ENCODE data around the gene SLC5A6.

The SLC5A6 gene

DNA sequence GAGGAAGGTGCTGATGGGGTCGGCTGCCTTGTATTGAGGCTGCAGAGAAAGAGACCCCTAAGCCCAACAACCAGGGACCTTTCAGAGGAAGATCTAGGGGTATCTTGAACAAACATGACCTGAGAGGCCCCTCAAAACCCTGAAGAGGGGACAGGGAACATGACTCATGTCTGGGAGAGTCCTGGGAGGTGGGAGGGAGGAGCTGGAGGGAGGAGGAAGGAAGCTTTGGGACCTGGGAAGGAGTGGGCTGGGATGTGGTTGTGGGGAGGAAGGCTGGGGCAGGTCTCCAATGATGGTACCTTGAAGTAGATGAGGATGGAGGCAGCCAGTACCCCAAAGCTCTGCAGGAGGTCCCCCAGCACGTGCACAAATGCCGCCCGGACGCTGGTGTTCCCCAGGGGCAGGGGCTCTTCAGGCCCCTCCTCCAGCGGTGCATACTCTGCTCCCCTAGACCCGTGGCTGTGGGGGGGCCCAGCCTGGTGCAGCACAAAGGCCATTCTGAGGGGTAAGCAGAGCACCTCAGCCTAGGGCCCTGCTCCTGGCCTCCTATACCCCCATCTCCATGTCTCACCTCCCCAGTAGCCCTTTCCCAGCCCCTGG, 44.9 kb upstream of the SLC5A6 start:
- H3K18ac ChIP-seq (ENCODE audit: low read length), result no peak overlapping the region
- no peak overlapping the region for H3K4ac ChIP-seq (ENCODE audit: low read length)
- H3K36me3 ChIP-seq (replicated peaks in 1 of 2; ENCODE audit: control insufficient read depth in 2 of 2, insufficient read depth in 2 of 2, low read length in 2 of 2), result no peaks in the 10 kb centered on the region
- H2BK120ac ChIP-seq (ENCODE audit: low read depth, low read length), result no peak overlapping the region
- no peak overlapping the region for H2BK15ac ChIP-seq (ENCODE audit: low read length)
- no peaks in the 10 kb centered on the region for H3K9me3 ChIP-seq (replicated peaks in 1 of 2; ENCODE audit: control insufficient read depth in 2 of 2, insufficient read depth in 1 of 2, low read depth in 1 of 2, low read length in 2 of 2)
- no peak overlapping the region for H3K23ac ChIP-seq (ENCODE audit: low read depth, low read length, poor library complexity)
- H3K4me1 ChIP-seq (ENCODE audit: control insufficient read depth in 2 of 2, insufficient read depth in 1 of 2, low read depth in 1 of 2, low read length in 2 of 2), result peaks cover 2 to 4% of the 10 kb centered on the region in 2 donors
- H3K9ac ChIP-seq (ENCODE audit: low read depth, low read length, poor library complexity), result no peak overlapping the region
- no peak overlapping the region for H4K91ac ChIP-seq (ENCODE audit: low read depth, low read length, poor library complexity)
- peak overlapping the region; percentile 24 for H2AK5ac ChIP-seq (ENCODE audit: low read depth, low read length)
- no peak overlapping the region for H2AFZ ChIP-seq (ENCODE audit: low read length)
- no peaks in the 10 kb centered on the region for H3K79me1 ChIP-seq (ENCODE audit: low read depth, low read length)
- H3K14ac ChIP-seq (ENCODE audit: low read length), result no peak overlapping the region
- H3K27me3 ChIP-seq (ENCODE audit: control insufficient read depth in 3 of 3, insufficient read depth in 3 of 3, low read depth in 1 of 3, low read length in 3 of 3), result peaks cover 7 to 82% (median 24%) of the 10 kb centered on the region in 3 experiments
- no peak overlapping the region for H3K4me2 ChIP-seq (ENCODE audit: insufficient read depth, low read length, poor library complexity, severe bottlenecking)
- DNase-seq (ENCODE audit: low spot score), result no peak
- no peak overlapping the region for H2BK12ac ChIP-seq (ENCODE audit: low read length)
- no peak overlapping the region for H3K27ac ChIP-seq (replicated peaks; ENCODE audit: low read length)
- H2BK5ac ChIP-seq (ENCODE audit: low read length), result no peak overlapping the region
- H3K4me3 ChIP-seq (ENCODE audit: low read length in 2 of 2), result no peak overlapping the region
- no CpG with 5 or more reads among the region's 7 CpGs for WGBS, 2 donors (ENCODE audit: extremely low coverage in 2 of 2, insufficient read length in 2 of 2, insufficient replicate concordance in 1 of 2)
- no peak overlapping the region for H4K8ac ChIP-seq (ENCODE audit: low read depth, low read length)

GRCh38 chr2:27255660-27256059, 43.6 kb upstream of the SLC5A6 start:
- Histone ChIP-seq H3K4ac (ENCODE audit: low read length) (no peak overlapping the region), H2AFZ (ENCODE audit: low read length) (no peak overlapping the region), H3K18ac (ENCODE audit: low read length) (no peak overlapping the region), H3K4me2 (ENCODE audit: insufficient read depth, low read length, poor library complexity, severe bottlenecking) (no peak overlapping the region), H4K91ac (ENCODE audit: low read depth, low read length, poor library complexity) (no peak overlapping the region), H4K8ac (ENCODE audit: low read depth, low read length) (no peak overlapping the region), H2AK5ac (ENCODE audit: low read depth, low read length) (no peak overlapping the region), H2BK5ac (ENCODE audit: low read length) (no peak overlapping the region), H3K36me3 (replicated peaks in 1 of 2; ENCODE audit: control insufficient read depth in 2 of 2, insufficient read depth in 2 of 2, low read length in 2 of 2) (no peaks in the 10 kb centered on the region), H3K14ac (ENCODE audit: low read length) (no peak overlapping the region), H2BK12ac (ENCODE audit: low read length) (no peak overlapping the region), H2BK120ac (ENCODE audit: low read depth, low read length) (no peak overlapping the region), H2BK15ac (ENCODE audit: low read length) (no peak overlapping the region), H3K23ac (ENCODE audit: low read depth, low read length, poor library complexity) (no peak overlapping the region), H3K27ac (replicated peaks; ENCODE audit: low read length) (no peak overlapping the region), H3K9me3 (replicated peaks in 1 of 2; ENCODE audit: control insufficient read depth in 2 of 2, insufficient read depth in 1 of 2, low read depth in 1 of 2, low read length in 2 of 2) (no peaks in the 10 kb centered on the region), H3K27me3 (ENCODE audit: control insufficient read depth in 3 of 3, insufficient read depth in 3 of 3, low read depth in 1 of 3, low read length in 3 of 3) (peaks cover 0 to 82% (median 16%) of the 10 kb centered on the region in 3 experiments), H3K79me1 (ENCODE audit: low read depth, low read length) (no peaks in the 10 kb centered on the region), H3K4me1 (ENCODE audit: control insufficient read depth in 2 of 2, insufficient read depth in 1 of 2, low read depth in 1 of 2, low read length in 2 of 2) (peaks cover 3 to 5% of the 10 kb centered on the region in 2 donors), H3K4me3 (ENCODE audit: low read length in 2 of 2) (no peak overlapping the region), H3K9ac (ENCODE audit: low read depth, low read length, poor library complexity) (no peak overlapping the region)
- no CpG with 5 or more reads among the region's 1 CpG for WGBS, 2 donors (ENCODE audit: extremely low coverage in 2 of 2, insufficient read length in 2 of 2, insufficient replicate concordance in 1 of 2)
- no peak for DNase-seq (ENCODE audit: low spot score)

DNA sequence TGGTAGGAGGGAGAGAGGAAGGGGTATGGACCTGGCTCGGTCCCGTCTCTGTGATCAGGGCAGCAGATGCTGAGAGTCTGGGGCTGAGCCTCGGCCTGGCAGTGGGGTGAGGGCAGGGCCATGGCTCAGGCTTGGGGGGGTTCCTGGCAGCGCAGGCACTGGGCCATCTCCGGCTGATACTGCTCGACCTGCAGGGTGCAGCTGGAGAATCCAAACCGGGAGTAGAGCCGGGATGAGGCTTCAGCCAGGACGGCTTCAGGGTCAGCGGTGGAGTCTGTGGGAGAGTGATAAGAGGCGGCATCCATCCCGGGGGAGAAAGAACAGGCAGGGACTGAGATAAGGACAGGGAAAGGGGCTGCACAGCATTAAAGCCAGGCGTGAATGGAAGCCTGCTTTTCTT, 43.1 kb upstream of the SLC5A6 start:
- no peak overlapping the region for H3K27ac ChIP-seq (replicated peaks; ENCODE audit: low read length)
- peaks cover 8 to 10% of the 10 kb centered on the region in 2 donors for H3K4me1 ChIP-seq (ENCODE audit: control insufficient read depth in 2 of 2, insufficient read depth in 1 of 2, low read depth in 1 of 2, low read length in 2 of 2)
- no peak overlapping the region for H3K4me2 ChIP-seq (ENCODE audit: insufficient read depth, low read length, poor library complexity, severe bottlenecking)
- no peak overlapping the region for H2BK120ac ChIP-seq (ENCODE audit: low read depth, low read length)
- H3K9me3 ChIP-seq (replicated peaks in 1 of 2; ENCODE audit: control insufficient read depth in 2 of 2, insufficient read depth in 1 of 2, low read depth in 1 of 2, low read length in 2 of 2), result no peaks in the 10 kb centered on the region
- WGBS, 2 donors (ENCODE audit: extremely low coverage in 2 of 2, insufficient read length in 2 of 2, insufficient replicate concordance in 1 of 2), result no CpG with 5 or more reads among the region's 13 CpGs
- no peaks in the 10 kb centered on the region for H3K36me3 ChIP-seq (replicated peaks in 1 of 2; ENCODE audit: control insufficient read depth in 2 of 2, insufficient read depth in 2 of 2, low read length in 2 of 2)
- no peak overlapping the region for H2BK12ac ChIP-seq (ENCODE audit: low read length)
- no peak overlapping the region for H2BK5ac ChIP-seq (ENCODE audit: low read length)
- H3K4ac ChIP-seq (ENCODE audit: low read length), result no peak overlapping the region
- no peak overlapping the region for H3K4me3 ChIP-seq (ENCODE audit: low read length in 2 of 2)
- H2BK15ac ChIP-seq (ENCODE audit: low read length), result no peak overlapping the region
- peak overlapping the region; percentile 64 for H4K91ac ChIP-seq (ENCODE audit: low read depth, low read length, poor library complexity)
- peak overlapping the region; percentile 63 for H3K14ac ChIP-seq (ENCODE audit: low read length)
- H3K18ac ChIP-seq (ENCODE audit: low read length), result no peak overlapping the region
- peaks cover 0 to 82% (median 12%) of the 10 kb centered on the region in 3 experiments for H3K27me3 ChIP-seq (ENCODE audit: control insufficient read depth in 3 of 3, insufficient read depth in 3 of 3, low read depth in 1 of 3, low read length in 3 of 3)
- H3K79me1 ChIP-seq (ENCODE audit: low read depth, low read length), result no peaks in the 10 kb centered on the region
- H3K9ac ChIP-seq (ENCODE audit: low read depth, low read length, poor library complexity), result peak overlapping the region; percentile 38
- H2AK5ac ChIP-seq (ENCODE audit: low read depth, low read length), result peak overlapping the region; percentile 44
- H2AFZ ChIP-seq (ENCODE audit: low read length), result peak overlapping the region; percentile 21
- H4K8ac ChIP-seq (ENCODE audit: low read depth, low read length), result no peak overlapping the region
- DNase-seq (ENCODE audit: low spot score), result no peak
- peak overlapping the region; percentile 27 for H3K23ac ChIP-seq (ENCODE audit: low read depth, low read length, poor library complexity)

- Histone ChIP-seq H2BK15ac (ENCODE audit: low read length) (no peak overlapping the region), H3K27me3 (ENCODE audit: control insufficient read depth in 3 of 3, insufficient read depth in 3 of 3, low read depth in 1 of 3, low read length in 3 of 3) (peaks cover 0 to 50% (median 5%) of the 10 kb centered on the region in 3 experiments), H3K4ac (ENCODE audit: low read length) (no peak overlapping the region), H3K4me2 (ENCODE audit: insufficient read depth, low read length, poor library complexity, severe bottlenecking) (no peak overlapping the region), H3K27ac (replicated peaks; ENCODE audit: low read length) (no peak overlapping the region), H2BK120ac (ENCODE audit: low read depth, low read length) (no peak overlapping the region), H3K36me3 (replicated peaks in 1 of 2; ENCODE audit: control insufficient read depth in 2 of 2, insufficient read depth in 2 of 2, low read length in 2 of 2) (no peaks in the 10 kb centered on the region), H3K23ac (ENCODE audit: low read depth, low read length, poor library complexity) (no peak overlapping the region), H4K91ac (ENCODE audit: low read depth, low read length, poor library complexity) (no peak overlapping the region), H2AK5ac (ENCODE audit: low read depth, low read length) (no peak overlapping the region), H3K9me3 (replicated peaks in 1 of 2; ENCODE audit: control insufficient read depth in 2 of 2, insufficient read depth in 1 of 2, low read depth in 1 of 2, low read length in 2 of 2) (no peaks in the 10 kb centered on the region), H2BK12ac (ENCODE audit: low read length) (no peak overlapping the region), H3K14ac (ENCODE audit: low read length) (no peak overlapping the region), H2AFZ (ENCODE audit: low read length) (no peak overlapping the region), H3K4me1 (ENCODE audit: control insufficient read depth in 2 of 2, insufficient read depth in 1 of 2, low read depth in 1 of 2, low read length in 2 of 2) (peaks cover 8 to 10% of the 10 kb centered on the region in 2 donors), H3K9ac (ENCODE audit: low read depth, low read length, poor library complexity) (no peak overlapping the region), H3K4me3 (ENCODE audit: low read length in 2 of 2) (no peak overlapping the region), H3K18ac (ENCODE audit: low read length) (no peak overlapping the region), H2BK5ac (ENCODE audit: low read length) (no peak overlapping the region), H4K8ac (ENCODE audit: low read depth, low read length) (no peak overlapping the region), H3K79me1 (ENCODE audit: low read depth, low read length) (no peaks in the 10 kb centered on the region)
- no CpG with 5 or more reads among the region's 13 CpGs for WGBS, 2 donors (ENCODE audit: extremely low coverage in 2 of 2, insufficient read length in 2 of 2, insufficient replicate concordance in 1 of 2)
- no peak for DNase-seq (ENCODE audit: low spot score)
These were observed 39.7 kb upstream of the SLC5A6 start for GRCh38 chr2:27251766-27252165.

All from neuronal stem cell (in vitro differentiated cells).